ENCODE measurements around the gene CHN2. TPM values are rescaled to one million over a fixed set of nuclear protein-coding genes. Genes with fewer than 3 reads are reported as not detected.

CHN2 gene
- total RNA-seq, 6 experiments from 2014 or later: not detected

GRCh38 chr7:29287366-29287765 is 92.8 kb downstream of the CHN2 start:
- peak; percentile 32 for DNase-seq
- Mint-ChIP-seq H3K4me1 (ENCODE audit: low read depth) (peaks cover 18% of the 10 kb centered on the region; the same call in 1 of the 2 replicates), H3K36me3 (ENCODE audit: low read depth) (no peaks in the 10 kb centered on the region), H3K9me3 (no peaks in the 10 kb centered on the region), H3K4me3 (no peak overlapping the region), H3K27ac (no peak overlapping the region), H3K27me3 (ENCODE audit: insufficient read depth) (peaks cover 8% of the 10 kb centered on the region; the same call in 1 of the 2 replicates)
- TF ChIP-seq, protein P1, sequence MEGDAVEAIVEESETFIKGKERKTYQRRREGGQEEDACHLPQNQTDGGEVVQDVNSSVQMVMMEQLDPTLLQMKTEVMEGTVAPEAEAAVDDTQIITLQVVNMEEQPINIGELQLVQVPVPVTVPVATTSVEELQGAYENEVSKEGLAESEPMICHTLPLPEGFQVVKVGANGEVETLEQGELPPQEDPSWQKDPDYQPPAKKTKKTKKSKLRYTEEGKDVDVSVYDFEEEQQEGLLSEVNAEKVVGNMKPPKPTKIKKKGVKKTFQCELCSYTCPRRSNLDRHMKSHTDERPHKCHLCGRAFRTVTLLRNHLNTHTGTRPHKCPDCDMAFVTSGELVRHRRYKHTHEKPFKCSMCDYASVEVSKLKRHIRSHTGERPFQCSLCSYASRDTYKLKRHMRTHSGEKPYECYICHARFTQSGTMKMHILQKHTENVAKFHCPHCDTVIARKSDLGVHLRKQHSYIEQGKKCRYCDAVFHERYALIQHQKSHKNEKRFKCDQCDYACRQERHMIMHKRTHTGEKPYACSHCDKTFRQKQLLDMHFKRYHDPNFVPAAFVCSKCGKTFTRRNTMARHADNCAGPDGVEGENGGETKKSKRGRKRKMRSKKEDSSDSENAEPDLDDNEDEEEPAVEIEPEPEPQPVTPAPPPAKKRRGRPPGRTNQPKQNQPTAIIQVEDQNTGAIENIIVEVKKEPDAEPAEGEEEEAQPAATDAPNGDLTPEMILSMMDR (IDR thresholded peaks at IDR 0.05): no peak

- Mint-ChIP-seq H3K4me1 (ENCODE audit: low read depth) (peaks cover 18% of the 10 kb centered on the region; the same call in 1 of the 2 replicates), H3K27me3 (ENCODE audit: insufficient read depth) (peaks cover 11% of the 10 kb centered on the region; the same call in 1 of the 2 replicates), H3K36me3 (ENCODE audit: low read depth) (no peaks in the 10 kb centered on the region), H3K4me3 (no peak overlapping the region), H3K9me3 (no peaks in the 10 kb centered on the region), H3K27ac (no peak overlapping the region)
- TF ChIP-seq, protein P1 (IDR thresholded peaks at IDR 0.05): no peak
- DNase-seq: no peak
Measured at GRCh38 chr7:29288181-29289091, 93.9 kb downstream of the CHN2 start.

DNA sequence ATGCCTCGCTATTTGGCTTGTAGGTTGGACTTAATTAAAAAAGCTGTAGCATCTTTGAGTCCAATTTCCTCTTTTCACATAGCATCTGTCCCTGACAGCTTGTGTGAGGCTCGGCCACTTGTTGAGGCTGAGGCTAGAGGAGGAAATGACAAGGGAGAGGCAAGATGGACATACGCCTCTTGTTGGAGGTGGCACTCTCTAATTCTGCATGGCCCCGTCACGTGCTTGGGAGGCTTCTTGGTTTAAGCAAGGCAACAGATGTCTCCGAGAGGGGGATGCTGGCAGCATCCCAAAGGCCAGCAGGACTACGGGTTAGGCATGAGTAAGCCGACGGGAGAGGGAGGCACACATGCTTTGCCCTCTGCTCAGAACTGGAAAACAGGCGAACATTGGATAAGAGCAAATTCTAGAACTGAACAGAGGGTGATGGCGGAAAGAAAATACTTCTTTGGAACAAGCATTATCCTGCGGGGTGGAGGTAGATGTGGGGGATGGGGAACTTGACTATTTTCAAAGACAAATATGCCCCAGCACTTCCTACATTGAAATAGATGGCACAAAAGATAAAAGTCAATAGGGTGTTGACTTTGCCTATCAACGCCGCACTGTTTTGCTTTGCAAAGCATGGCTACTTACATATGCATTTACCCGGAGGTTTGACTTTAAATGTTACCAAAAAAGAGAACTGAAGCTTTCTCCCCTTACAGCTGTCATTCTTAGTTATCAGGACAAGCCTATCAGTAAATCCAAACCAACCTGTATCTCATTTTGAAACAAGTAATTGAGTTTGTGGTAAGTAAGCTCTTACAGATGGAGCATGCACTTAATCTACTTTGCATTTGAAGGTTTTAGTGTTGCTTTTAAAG is 94.8 kb downstream of the CHN2 start:
- Mint-ChIP-seq H3K4me1 (ENCODE audit: low read depth) (peaks cover 18% of the 10 kb centered on the region; the same call in 1 of the 2 replicates), H3K9me3 (peaks cover under 1% of the 10 kb centered on the region; the same call in 1 of the 2 replicates), H3K27me3 (ENCODE audit: insufficient read depth) (peaks cover 11% of the 10 kb centered on the region; the same call in 1 of the 2 replicates), H3K27ac (no peak overlapping the region), H3K36me3 (ENCODE audit: low read depth) (no peaks in the 10 kb centered on the region), H3K4me3 (no peak overlapping the region)
- TF ChIP-seq, protein P1 (IDR thresholded peaks at IDR 0.05): no peak
- no peak for DNase-seq

- Mint-ChIP-seq H3K36me3 (ENCODE audit: low read depth) (no peaks in the 10 kb centered on the region), H3K27me3 (ENCODE audit: insufficient read depth) (peaks cover 11% of the 10 kb centered on the region; the same call in 1 of the 2 replicates), H3K27ac (no peak overlapping the region), H3K9me3 (peaks cover 5% of the 10 kb centered on the region), H3K4me1 (ENCODE audit: low read depth) (peaks cover 8% of the 10 kb centered on the region; the same call in 1 of the 2 replicates), H3K4me3 (no peak overlapping the region)
- TF ChIP-seq, protein P1 (IDR thresholded peaks at IDR 0.05): no peak
- DNase-seq: no peak
Measured at GRCh38 chr7:29290829-29291228, 96.3 kb downstream of the CHN2 start.

Measured in HFFc6 (cell line).